IMR-90 (cell line): ENCODE results near the gene FDXR.

ENCODE experiments used
- CEBPB ChIP-seq: IDR thresholded peaks from 2 replicates; pipeline ENCODE4 v1.6.1; 2012; ENCODE audit warnings: low read depth, low read length, improper control_type of control experiment
- CHD1 ChIP-seq: IDR thresholded peaks from 2 replicates; pipeline ENCODE4 v1.6.1; 2012; ENCODE audit warnings: low read depth, low read length, improper control_type of control experiment
- CTCF ChIP-seq: conservative IDR thresholded peaks from 2 replicates; pipeline ENCODE4 v1.5.1; 2012; ENCODE audit warnings: mild to moderate bottlenecking, low read depth, low read length, improper control_type of control experiment
- MAFK ChIP-seq: IDR thresholded peaks from 2 replicates; pipeline ENCODE4 v1.6.1; 2012; ENCODE audit warnings: low read depth, low read length, improper control_type of control experiment
- USF2 ChIP-seq: fragments of 150-350 bp; IDR thresholded peaks from 2 replicates; pipeline ENCODE4 v1.6.1; 2017; ENCODE audit warnings: mild to moderate bottlenecking, antibody characterized with exemption, low read length, low read depth

- TF ChIP-seq CEBPB (no peak), USF2 (no peak), CTCF (no peak), MAFK (no peak), CHD1 (no peak)
Measured at GRCh38 chr17:74827800-74828199, 45.0 kb downstream of the FDXR start.
